Activated naive CD8-positive, alpha-beta T cell (primary cell): ENCODE data around the gene TRIB2.

Experiments
- H3K27ac Mint-ChIP-seq: one replicate; pipeline ENCODE4 v1.8.0; 2021; ENCODE audit warnings: mixed read lengths
- H3K27me3 Mint-ChIP-seq: one replicate; pipeline ENCODE4 v1.8.0; 2021; ENCODE audit warnings: mixed read lengths
- H3K36me3 Mint-ChIP-seq: one replicate; pipeline ENCODE4 v1.8.0; 2021; ENCODE audit warnings: mixed read lengths
- H3K4me1 Mint-ChIP-seq: one replicate; pipeline ENCODE4 v1.8.0; 2021; ENCODE audit warnings: low read depth, mixed read lengths
- H3K4me3 Mint-ChIP-seq: one replicate; pipeline ENCODE4 v1.8.0; 2021; ENCODE audit warnings: mild to moderate bottlenecking, mixed read lengths
- H3K9me3 Mint-ChIP-seq: one replicate; pipeline ENCODE4 v1.8.0; 2021; ENCODE audit warnings: low read depth, mixed read lengths

TRIB2 gene

DNA sequence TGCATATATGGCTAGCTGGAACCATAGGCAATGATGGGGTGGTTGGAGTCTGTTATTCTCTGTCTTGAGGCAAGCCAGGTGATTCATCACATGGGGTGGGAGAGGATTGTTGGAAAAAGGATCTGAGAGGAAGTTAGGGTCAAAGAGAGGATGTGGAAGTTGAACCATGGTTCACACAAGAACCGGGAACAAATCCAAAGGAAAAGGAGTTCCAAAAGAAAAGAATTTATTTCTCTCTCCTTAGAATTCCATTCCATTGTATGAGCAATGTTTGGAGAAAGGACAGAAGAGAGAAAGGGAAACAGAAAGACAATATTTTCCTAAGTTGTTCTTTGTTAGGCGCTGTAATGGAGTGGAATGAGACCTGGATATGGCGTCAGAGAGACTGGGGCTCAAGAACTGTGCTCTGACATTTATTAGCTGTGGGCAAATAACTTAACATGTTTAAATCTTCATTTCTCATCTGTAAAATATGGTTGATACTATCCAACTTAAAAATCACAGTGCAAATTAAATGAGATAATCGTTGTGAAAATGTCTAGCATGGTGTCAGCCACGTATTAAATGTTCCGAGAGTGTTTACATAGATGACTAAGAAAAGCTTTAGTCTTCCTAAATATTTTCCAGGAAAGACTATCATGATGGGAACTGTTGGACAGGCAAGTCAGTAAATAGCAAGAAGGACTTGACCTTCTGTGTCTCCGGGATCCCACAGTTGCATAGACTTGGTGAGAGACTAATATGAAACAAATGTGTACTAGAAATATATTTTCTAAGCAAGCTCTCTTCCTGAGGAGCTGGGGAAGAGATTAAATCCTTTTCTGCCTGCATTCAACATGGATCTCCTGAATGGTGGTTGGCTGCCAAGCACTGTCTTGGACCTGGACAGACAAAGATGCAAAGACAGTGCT is 71.4 kb downstream of the TRIB2 start:
- Mint-ChIP-seq H3K27ac (no peak overlapping the region), H3K9me3 (no peaks in the 10 kb centered on the region), H3K4me1 (no peaks in the 10 kb centered on the region), H3K27me3 (peaks cover 8% of the 10 kb centered on the region), H3K4me3 (no peak overlapping the region), H3K36me3 (peaks cover 2% of the 10 kb centered on the region)

DNA sequence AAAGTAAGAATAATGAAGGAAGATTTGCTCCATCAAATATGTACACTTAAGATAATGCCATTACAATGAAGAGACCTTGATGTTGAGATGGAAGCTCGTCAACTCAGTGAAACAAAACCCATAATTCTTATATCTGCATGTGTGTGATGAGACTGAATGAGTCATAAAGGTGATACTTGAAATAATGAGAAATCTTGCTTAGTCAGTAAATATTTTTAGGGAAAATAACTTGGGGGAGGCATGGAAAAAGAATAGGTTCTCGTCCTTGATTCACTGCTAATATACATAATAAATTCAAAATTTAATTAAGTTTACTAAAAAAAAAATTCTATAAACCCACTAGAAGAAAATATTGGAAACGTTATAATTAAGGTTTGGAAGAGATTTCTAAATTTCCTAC is 75.2 kb downstream of the TRIB2 start:
- no peaks in the 10 kb centered on the region for H3K4me1 Mint-ChIP-seq
- no peak overlapping the region for H3K27ac Mint-ChIP-seq
- peaks cover 2% of the 10 kb centered on the region for H3K36me3 Mint-ChIP-seq
- H3K27me3 Mint-ChIP-seq: peaks cover 6% of the 10 kb centered on the region
- no peak overlapping the region for H3K4me3 Mint-ChIP-seq
- H3K9me3 Mint-ChIP-seq: no peaks in the 10 kb centered on the region
